HG02678 (cell line): ENCODE data around the gene IMMP2L.
"Not testable (repeated sequence)": the region's sequence is repeated elsewhere in the genome, so short reads cannot be mapped to it uniquely, and the experiment has no call there.

Source experiments
- ATAC-seq: cut with Tn5 transposase; IDR thresholded peaks from one replicate; pipeline ENCODE4 v1.9.1; 2021; ENCODE audit warnings: mild to moderate bottlenecking, moderate library complexity; ENCODE audit not compliant: unreplicated experiment

The IMMP2L gene

DNA sequence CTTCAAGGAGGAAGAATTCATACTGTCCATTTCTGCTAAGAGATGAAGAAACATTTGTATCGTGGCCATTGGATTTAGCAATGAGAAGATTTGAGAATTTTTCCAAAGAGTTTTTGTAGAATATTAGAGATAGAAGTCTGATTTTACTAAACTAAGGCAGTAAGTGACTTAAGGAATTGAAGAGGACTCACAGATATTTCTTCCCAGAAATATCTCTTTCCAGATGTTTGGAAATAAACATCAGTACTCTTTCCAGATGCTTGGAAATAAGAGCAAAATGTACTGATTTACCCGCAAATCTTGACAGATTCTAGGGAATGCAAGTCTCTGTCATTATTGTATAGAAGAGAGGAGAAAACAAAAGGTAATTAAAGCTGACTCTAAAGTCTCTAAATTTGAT is 91.3 kb downstream of the IMMP2L start:
- no peak for ATAC-seq

DNA sequence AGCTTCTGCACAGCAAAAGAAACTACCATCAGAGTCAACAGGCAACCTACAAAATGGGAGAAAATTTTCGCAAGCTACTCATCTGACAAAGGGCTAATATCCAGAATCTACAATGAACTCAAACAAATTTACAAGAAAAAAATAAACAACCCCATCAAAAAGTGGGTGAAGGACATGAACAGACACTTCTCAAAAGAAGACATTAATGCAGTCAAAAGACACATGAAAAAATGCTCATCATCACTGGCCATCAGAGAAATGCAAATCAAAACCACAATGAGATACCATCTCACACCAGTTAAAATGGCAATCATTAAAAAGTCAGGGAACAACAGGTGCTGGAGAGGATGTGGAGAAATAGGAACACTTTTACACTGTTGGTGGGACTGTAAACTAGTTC is 92.4 kb downstream of the IMMP2L start:
- not testable (repeated sequence) for ATAC-seq

DNA sequence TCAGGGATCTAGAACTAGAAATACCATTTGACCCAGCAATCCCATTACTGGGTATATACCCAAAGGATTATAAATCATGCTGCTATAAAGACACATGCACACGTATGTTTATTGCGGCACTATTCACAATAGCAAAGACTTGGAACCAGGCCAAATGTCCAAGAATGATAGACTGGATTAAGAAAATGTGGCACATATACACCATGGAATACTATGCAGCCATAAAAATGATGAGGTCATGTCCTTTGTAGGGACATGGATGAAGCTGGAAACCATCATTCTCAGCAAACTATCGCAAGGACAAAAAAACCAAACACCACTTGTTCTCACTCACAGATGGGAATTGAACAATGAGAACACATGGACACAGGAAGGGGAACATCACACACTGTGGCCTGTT is 96.5 kb downstream of the IMMP2L start:
- not testable (repeated sequence) for ATAC-seq

DNA sequence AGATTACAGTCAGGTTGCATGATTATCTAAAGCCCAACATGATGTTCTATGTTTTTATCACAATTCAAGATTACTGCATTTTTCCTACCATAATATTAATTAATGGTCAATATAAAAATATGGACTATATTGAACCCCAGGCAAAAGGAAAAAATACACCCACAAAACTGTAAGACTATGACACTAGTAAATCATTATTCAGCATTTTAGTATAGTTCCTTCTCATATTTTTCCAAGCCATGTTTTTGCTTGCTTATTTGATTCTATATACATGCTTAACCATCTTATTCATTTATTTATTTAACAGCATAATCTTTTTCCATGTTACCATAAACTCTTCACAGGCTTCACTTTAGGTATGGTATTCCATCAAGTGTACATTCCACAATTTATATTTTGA is 101.6 kb downstream of the IMMP2L start:
- no peak for ATAC-seq

DNA sequence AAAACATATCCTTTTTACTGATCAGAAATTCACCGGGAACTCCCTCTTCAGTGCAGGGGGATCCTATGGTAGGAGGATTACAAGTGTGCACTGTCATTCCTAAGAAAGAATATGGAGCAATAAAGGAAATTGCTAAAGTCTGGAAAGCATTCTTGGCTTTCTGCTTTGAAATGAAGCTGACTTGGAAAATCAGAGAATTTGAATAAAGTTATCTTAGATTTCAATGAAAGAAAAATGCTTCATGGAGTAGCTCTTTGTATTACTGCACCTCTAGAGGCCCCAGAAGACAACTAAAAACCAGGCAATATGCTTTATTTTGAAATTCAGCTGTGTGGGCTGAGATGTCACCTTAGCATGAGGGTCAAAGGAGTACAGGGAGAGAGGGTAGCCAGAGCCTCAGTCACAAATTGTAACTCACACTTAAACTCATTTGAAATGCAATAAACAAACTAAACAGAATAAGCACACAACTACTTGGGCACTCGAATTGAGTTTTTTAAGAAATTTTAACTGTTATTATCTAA is 102.5 kb downstream of the IMMP2L start:
- no peak for ATAC-seq

DNA sequence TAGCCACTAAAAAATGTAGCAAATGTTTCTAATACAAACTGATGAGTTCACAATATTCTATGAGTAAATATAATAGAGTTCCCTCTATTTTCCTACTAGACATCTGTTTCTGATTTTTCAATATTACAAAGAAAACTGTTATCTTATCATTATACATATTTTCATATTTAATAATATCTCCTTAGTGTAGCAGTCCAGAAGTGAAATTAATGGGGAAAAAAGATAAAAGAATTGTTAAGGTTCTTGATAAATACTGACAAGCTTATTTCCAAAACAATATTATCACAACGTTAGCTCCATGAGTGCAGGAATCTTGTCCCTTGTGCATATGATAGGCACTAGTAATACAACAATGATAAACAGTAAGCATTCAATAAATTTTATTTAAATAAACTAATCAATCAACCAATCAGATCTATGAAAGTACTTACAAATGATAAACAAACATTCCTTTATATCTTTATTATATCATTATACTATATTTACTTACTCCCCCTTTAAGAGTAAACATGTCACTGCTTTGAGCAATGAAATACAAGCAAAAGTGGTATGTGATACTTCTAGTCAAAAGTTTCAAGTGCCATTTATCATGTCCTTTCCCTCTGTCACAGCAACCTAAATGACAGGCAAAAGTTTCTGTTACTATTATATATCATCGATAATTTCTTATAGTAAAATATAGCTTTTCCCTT is 103.1 kb downstream of the IMMP2L start:
- ATAC-seq = no peak

DNA sequence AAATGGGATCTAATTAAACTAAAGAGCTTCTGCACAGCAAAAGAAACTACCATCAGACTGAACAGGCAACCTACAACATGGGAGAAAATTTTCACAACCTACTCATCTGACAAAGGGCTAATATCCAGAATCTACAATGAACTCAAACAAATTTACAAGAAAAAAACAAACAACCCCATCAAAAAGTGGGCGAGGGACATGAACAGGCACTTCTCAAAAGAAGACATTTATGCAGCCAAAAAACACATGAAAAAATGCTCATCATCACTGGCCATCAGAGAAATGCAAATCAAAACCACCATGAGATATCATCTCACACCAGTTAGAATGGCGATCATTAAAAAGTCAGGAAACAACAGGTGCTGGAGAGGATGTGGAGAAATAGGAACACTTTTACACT is 111.6 kb downstream of the IMMP2L start:
- ATAC-seq = not testable (repeated sequence)

DNA sequence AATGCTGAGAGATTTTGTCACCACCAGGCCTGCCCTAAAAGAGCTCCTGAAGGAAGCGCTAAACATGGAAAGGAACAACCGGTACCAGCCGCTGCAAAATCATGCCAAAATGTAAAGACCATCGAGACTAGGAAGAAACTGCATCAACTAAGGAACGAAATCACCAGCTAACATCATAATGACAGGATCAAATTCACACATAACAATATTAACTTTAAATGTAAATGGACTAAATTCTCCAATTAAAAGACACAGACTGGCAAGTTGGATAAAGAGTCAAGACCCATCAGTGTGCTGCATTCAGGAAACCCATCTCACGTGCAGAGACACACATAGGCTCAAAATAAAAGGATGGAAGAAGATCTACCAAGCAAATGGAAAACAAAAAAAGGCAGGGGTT is 114.8 kb downstream of the IMMP2L start:
- ATAC-seq = not testable (repeated sequence)

DNA sequence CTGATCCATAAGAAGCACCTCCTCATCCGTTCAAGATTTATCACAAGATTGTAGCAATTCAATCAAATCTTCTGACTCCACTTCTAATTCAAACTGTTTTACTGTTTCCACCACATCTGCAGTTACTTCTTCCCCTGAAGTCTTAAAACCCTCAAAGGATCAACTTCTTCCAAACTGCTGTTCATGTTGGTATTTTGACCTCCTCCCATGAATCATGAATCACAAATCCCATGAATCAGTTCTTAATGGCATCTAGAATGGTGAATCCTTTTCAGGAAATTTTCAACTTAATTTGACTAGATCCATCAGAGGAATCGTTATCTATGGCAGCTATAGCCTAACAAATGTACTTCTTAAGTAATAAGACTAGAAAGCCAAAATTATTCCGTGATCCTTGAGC is 122.3 kb downstream of the IMMP2L start:
- ATAC-seq = no peak

DNA sequence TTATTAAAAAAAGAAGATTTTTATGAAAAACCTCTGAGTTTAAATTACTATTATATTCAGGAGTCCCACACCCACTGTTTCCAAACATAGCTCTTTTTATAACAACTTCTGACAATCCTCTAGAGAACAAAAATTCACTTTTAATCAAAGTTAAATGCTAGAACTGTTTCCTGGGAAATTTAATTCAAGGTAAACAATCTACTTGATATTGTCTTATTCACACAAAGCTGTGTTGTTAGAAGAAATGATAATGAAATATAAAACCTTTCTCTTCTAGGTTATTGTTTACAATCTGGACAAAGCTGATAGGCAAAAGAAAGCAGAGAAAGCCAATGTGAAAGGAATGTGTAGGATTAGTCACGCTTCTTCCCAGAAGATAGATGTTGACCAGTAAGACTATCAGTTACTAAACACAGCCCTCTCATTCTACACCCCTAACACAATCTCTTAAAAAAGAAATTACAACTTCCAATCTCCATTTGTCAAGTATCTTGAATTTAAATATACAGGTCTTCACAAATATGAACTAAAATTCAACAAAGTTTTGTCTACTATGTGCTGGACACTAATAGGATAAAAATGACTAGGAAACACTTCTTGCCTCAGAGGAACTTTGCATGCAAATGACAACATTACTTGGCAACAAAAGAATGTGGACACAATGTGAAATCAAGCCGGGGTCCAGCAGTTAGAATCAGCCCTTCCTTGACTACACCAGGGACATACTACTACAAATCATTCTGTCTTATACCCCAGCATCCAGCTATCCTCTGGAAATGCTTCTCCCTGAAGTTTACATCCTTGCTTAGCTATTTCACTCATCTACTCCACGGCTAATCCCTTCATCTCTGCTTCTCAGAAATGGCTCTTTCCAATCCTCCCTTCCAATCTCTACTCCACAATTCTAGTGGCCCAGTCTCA is 123.7 kb downstream of the IMMP2L start:
- no peak for ATAC-seq

DNA sequence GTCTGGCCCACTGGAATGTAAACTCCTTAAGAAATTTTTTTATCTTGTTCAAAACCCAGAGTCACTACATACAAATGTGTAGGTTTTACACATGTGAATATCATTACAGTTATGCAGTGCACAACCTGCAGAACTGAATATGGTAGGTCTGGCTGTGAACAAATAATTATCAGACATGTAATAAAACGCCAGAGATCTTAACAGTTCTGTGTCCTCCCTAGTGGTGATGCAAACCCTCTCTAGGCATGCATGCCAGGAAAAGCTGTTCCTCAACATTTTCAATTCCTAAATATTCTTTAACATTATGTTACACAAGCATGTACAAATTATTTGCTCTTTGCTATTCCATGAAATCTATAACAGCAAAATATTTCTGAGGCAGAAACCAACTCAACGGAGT is 124.6 kb downstream of the IMMP2L start:
- ATAC-seq = no peak

DNA sequence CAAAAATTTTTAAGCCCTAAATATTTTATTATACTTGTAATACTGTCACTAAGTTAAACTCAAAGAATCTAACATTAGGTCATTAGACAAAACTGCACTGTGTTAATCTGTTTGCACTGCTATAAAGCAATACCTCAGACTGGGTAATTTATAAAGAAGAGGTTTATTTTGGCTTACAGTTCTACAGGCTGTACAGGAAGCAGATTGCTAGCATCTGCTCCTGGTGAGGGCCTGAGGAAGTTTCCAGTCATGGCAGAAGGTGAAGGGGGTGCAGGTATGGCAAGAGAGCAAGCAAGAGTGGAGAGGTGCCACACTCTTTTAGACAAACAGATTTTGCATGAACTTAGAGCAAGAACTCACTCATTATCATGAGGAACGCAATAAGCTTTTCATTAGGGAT is 125.7 kb downstream of the IMMP2L start:
- no peak for ATAC-seq

DNA sequence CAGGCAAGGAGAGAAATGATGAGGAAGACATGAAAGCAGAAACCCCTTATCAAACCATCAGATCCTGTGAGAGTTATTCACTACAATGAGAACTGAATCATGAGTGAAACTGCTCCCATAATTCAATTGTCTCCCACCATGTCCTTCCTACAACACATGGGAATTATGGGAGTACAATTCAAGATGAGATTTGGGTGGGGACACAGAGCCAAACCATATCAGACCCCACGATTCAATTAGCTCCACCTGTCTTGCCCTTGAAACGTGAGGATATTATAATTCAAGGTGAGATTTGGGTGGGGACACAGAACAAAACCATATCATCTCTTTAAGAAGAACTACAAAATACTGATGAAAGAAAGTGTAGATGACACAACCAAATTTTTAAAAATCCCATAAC is 128.9 kb downstream of the IMMP2L start:
- ATAC-seq = no peak

DNA sequence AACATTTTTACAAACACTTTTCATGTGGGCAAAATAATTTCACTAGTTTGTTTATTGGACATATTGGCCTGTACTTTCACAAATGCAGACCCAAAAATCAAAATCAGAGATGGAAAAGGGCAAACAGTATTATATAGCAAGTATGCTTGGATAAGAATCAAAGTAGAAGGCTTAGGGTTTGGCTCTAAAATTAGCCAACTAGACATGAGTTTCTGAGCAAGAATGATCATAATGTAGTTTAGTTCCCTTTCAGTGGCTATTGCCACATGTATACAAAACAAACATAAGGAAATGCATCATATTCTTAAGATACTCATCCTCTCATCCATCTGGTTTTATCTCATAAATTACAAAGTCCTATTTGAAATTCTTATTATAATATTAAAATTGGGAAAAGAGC is 132.5 kb downstream of the IMMP2L start:
- no peak for ATAC-seq

DNA sequence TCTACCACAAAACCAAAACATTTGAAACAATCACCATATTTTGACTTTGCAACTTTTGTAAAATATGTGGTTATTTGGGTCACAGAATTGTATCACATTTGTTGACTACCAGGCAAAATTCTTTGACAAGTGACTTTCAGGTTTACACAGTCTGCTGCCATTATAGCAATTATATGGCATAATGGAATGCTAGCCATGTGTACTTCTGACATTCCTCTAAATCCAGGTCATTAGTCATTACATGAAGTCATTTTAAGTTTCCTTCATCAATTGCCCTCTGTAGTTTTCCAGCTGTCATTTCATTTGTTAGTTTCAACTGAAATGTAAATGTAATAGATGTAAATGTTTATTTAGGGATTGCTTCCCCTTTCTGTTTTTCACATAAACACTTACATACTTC is 137.5 kb downstream of the IMMP2L start:
- no peak for ATAC-seq

DNA sequence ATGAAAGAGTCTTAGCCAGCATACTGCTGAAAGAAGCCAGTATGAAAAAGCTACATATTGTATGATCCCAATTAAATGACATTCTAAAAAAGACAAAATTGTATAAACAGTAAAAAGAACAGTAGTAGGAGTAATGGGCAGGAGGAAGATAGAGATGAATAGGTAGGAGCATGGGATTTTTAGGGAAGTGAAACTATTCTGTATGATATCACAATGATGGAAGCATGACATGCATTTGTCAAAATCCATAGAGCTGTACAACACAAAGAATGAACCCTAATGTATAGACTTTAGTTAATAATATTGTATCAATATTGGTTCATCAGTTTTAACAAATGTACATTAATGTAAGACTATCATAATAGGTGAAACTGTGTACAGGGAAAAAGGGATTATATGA is 147.9 kb downstream of the IMMP2L start:
- no peak for ATAC-seq

DNA sequence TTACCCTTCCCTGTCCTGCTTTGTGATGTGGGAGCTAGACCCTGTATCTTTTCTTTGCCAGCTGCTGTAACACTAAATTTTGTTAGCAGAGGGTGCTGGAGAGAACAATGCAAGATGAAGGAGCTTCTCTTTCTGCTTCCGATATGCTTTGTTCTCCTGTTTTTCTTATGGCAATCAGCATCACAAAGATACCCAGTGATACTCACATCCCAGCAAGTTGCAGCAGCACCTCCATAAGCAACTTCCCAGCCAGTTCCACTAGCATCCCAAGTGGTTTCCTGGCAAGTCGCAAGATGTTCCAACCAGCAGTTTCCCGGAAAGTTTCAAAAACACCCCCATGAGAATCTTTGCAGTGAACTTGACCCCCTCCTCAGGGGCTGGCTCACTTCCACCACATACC is 148.6 kb downstream of the IMMP2L start:
- ATAC-seq = no peak

DNA sequence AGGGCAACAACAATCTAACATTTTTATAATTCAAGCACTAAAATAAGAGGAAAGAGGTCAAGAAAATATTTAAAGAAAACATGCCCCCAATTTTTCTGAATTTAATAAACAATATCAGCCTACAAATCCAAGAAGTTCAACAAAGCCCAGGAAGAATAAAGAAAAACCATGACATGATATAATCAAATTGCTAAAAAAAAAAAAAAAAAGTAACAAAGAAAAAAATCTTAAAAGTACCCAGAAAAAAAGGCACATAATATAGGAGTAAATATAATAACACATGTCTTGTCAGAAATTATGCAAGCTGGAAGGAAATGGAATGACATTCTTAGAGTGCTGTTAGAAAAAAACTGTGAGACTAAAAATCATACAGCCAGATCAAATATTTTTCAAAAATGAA is 151.4 kb downstream of the IMMP2L start:
- no peak for ATAC-seq

DNA sequence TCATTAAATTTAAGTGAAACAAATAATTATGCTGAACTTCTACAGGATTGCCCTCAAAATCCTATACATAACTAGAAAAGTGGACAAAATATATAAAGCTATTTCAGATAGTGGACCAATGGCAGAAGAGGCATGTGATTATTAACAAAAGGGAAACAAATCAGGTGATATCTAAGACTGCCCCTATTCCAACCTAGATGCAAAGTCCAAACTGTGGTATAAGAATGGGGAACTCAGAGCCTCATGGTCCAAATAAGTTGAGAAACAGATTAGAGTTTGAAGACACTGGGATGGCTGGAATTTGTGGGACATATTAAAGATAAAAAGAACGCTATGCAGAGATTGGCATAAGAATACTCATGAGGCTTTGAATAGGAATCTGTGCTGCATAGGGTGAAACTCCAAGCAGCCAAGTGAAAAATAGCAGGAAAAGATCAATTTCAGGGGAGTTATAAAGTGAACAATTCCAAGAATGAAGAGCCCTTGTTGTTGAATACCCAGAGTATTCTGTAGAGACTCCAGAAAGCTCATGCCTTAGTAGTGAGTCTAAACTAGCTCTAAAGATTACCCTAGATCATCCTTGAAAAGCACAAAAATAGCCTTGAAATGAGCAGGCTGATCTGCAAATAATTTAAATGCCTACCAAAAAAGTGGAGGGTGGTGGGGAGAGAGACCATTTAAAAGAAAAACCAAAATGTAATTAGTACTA is 152.4 kb downstream of the IMMP2L start:
- no peak for ATAC-seq

DNA sequence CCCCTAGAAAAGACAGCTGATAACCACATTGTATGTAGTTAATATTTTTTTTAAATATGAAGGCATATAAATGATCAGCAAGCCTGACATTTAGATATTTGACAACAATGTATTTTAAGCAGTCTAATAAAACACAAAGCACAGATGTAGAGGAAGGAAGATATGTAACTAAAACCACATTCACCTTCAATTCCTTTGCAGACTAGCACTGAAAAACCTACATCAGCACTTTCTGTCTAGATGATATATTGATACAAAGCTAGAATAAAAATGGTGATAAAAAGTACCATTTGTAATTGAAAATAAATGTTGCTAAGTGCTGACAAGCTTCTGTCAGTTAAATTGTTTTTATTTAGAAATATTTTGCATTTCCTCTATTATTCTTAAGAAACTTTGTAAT is 153.6 kb downstream of the IMMP2L start:
- ATAC-seq = no peak

DNA sequence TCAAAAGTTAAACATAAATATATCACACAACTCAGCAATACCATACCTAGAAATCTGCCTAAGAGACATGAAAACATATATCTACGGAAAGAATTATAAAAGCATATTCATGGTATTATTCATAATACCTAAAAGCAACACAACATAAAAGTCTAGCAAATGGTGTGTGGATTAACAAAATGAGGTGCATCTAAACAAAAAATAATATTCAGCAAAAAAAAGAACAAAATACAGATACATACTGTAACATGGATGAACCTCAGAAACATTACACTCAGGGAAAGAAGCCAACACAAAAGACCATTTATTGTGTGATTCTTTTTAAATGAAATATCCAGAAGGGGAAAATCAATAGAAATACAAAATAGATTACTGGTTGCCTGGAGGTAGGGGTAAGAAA is 155.0 kb downstream of the IMMP2L start:
- ATAC-seq = no peak
